Ascending aorta (tissue), 2 donors: ENCODE measurements around the gene RHOU. TPM values are rescaled to one million over a fixed set of nuclear protein-coding genes. Genes with fewer than 3 reads are reported as not detected.
A peak's percentile ranks its signal among the peaks of the same experiment; 100 is the strongest.

Experiments used
- DNase-seq, 2 donors: peaks; one replicate each; pipeline ENCODE4 v3.0.0-alpha.2; 2019; ENCODE audit warnings: low spot score in 2 of 2
- H3K27ac ChIP-seq, 2 donors: fragments of 200-600 bp; sonication (generic); one replicate each; pipeline ENCODE4 v1.5.1; 2016 to 2017; ENCODE audit warnings: mild to moderate bottlenecking in 1 of 2
- H3K27me3 ChIP-seq: fragments of 200-600 bp; sonication (generic); one replicate; pipeline ENCODE4 v1.5.1; 2017
- H3K36me3 ChIP-seq, 2 donors: fragments of 200-600 bp; sonication (generic); one replicate each; pipeline ENCODE4 v1.5.1; 2016
- H3K4me1 ChIP-seq, 2 donors: fragments of 200-600 bp; sonication (generic); one replicate each; pipeline ENCODE4 v1.5.1; 2016 to 2017; ENCODE audit warnings: mild to moderate bottlenecking in 1 of 2
- H3K4me3 ChIP-seq, 2 donors: fragments of 200-600 bp; sonication (generic); one replicate each; pipeline ENCODE4 v1.5.1; 2016 to 2017; ENCODE audit warnings: mild to moderate bottlenecking in 1 of 2
- H3K9me3 ChIP-seq, 2 donors: fragments of 200-600 bp; sonication (generic); one replicate each; pipeline ENCODE4 v1.5.1; 2016
- intact Hi-C: fragments of 100-400 bp; cut with DNase I; formaldehyde crosslinking; loops from one replicate; pipeline ENCODE4 v1.15.1; 2023
- total RNA-seq: library from RNA; depleted of rRNA; stranded (reverse); fragments of >200 nt; gene quantifications from one replicate; pipeline ENCODE4 v1.1.0, GENCODE V29; 2016
- TF ChIP-seq, protein P1 (sequence below), 3 experiments: fragments of 200-600 bp in 2 of 3; fragments of 450-650 bp in 1 of 3; sonication (generic) in 2 of 3; IDR thresholded peaks; one replicate each; pipeline ENCODE4 v1.5.1; 2016 to 2019; ENCODE audit warnings: antibody characterized with exemption in 3 of 3, mild to moderate bottlenecking in 1 of 3, moderate library complexity in 1 of 3

RHOU gene
- total RNA-seq, 1 donor from 2014 or later = 27.7 TPM

DNA sequence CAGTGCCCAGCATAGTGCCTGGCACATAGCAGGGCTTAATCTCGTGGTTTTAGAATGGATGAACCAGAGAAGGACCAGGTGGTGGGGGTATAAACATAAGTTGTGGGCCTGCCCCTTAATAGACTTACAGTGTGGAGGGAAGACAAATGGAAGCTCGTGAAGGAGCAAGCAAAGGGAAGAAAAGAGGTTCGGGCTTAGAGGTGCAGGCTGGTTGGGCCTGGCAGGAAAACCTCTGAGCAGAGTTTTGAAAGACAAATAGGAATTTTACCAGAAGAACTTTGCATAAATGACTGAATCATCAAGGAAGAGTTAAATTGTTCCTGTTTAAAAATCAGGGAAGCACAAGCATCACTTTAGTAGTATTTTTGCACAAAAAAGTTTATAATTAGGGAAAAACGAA is 4.5 kb downstream of the RHOU start:
- Histone ChIP-seq H3K27me3 (no peaks in the 10 kb centered on the region), H3K27ac (peak overlapping the region; percentile 96 to 97), H3K4me1 (peaks cover 3 to 32% of the 10 kb centered on the region in 2 donors), H3K9me3 (no peaks in the 10 kb centered on the region), H3K4me3 (peak overlapping the region; percentile 27 to 97), H3K36me3 (peaks cover 38 to 62% of the 10 kb centered on the region in 2 donors)
- intact Hi-C loops = loop anchor here (5.0 kb wide), 4 partner anchors 122 to 347 kb away; no protein-coding TSS in a partner anchor
- no peak for DNase-seq
- TF ChIP-seq, protein P1, sequence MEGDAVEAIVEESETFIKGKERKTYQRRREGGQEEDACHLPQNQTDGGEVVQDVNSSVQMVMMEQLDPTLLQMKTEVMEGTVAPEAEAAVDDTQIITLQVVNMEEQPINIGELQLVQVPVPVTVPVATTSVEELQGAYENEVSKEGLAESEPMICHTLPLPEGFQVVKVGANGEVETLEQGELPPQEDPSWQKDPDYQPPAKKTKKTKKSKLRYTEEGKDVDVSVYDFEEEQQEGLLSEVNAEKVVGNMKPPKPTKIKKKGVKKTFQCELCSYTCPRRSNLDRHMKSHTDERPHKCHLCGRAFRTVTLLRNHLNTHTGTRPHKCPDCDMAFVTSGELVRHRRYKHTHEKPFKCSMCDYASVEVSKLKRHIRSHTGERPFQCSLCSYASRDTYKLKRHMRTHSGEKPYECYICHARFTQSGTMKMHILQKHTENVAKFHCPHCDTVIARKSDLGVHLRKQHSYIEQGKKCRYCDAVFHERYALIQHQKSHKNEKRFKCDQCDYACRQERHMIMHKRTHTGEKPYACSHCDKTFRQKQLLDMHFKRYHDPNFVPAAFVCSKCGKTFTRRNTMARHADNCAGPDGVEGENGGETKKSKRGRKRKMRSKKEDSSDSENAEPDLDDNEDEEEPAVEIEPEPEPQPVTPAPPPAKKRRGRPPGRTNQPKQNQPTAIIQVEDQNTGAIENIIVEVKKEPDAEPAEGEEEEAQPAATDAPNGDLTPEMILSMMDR (IDR thresholded peaks at IDR 0.05) = no peak

DNA sequence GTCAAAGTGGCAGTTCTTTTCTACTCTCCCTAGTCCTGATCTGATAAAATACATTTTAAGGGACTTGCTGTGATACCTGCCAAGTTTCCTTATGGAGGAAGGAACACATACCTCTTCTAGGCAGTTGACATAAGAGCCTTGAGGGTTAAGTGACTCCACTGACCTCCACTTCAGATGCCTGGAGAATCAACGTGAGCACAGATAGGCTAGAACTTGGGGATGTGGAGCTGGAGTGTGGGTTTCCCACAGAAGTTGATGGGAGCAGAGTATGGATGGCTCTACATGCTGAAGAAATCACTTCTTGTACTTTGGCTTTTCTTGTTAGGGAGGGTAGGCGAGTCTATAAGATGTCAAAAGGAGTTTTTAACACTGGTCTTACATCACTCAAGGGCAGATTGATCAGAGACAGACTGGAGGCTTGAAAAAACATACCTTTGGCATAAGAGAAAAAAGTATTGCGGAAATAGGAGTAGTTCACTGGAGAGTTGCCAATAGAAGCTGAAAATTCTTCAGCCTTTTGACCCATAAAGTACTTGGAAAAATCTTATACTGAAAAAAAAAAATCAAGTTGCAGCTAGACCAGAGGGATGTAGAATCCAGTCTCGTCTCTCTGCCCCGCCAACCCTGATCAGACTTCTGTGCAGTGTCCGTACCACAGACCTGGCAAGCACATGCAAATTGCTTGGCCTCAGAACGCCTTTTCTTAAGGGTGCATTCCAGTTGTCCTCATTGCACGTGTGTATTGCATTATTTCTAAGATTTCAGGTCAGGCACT is 5.5 kb downstream of the RHOU start:
- Histone ChIP-seq H3K36me3 (peaks cover 45 to 71% of the 10 kb centered on the region in 2 donors), H3K9me3 (no peaks in the 10 kb centered on the region), H3K4me3 (no peak overlapping the region), H3K27me3 (no peaks in the 10 kb centered on the region), H3K4me1 (peaks cover 3 to 32% of the 10 kb centered on the region in 2 donors), H3K27ac (peak overlapping the region; percentile 96 to 97)
- intact Hi-C loops = no loop called here
- TF ChIP-seq, protein P1 (IDR thresholded peaks at IDR 0.05) = no peak
- no peak for DNase-seq

DNA sequence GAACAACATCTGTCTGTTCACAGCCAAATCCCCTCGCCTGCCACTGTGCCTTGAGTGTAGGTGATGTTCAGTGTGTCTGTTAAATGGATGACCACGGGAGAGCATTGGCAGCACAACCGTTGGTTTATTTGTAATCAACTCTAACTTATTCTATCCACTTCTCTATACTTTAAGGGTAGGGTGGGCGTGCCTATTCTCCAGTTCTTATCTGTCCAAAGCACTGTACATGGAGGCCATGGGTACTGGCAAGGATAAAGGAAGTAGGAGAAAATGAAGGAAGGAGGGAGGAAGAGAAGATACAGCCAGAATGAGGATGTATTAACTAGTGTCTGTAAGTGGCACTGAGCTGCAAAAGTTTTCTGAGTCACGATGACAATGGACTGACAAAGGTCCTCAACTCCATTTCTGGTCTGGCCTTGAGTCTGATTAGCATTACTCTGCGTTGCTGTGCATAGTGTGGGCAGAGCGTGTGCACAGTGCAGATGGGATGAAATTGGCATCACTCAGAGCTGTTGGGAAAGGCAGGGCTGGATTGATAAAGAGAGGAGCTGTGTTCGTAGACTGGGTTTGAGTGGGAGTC is 7.1 kb downstream of the RHOU start:
- H3K27ac ChIP-seq = no peak overlapping the region
- intact Hi-C loops = no loop called here
- no peaks in the 10 kb centered on the region for H3K9me3 ChIP-seq
- no peak for DNase-seq
- H3K36me3 ChIP-seq = peaks cover 54 to 81% of the 10 kb centered on the region in 2 donors
- H3K4me3 ChIP-seq = no peak overlapping the region
- peaks cover 3 to 32% of the 10 kb centered on the region in 2 donors for H3K4me1 ChIP-seq
- TF ChIP-seq, protein P1 (IDR thresholded peaks at IDR 0.05) = no peak
- no peaks in the 10 kb centered on the region for H3K27me3 ChIP-seq

DNA sequence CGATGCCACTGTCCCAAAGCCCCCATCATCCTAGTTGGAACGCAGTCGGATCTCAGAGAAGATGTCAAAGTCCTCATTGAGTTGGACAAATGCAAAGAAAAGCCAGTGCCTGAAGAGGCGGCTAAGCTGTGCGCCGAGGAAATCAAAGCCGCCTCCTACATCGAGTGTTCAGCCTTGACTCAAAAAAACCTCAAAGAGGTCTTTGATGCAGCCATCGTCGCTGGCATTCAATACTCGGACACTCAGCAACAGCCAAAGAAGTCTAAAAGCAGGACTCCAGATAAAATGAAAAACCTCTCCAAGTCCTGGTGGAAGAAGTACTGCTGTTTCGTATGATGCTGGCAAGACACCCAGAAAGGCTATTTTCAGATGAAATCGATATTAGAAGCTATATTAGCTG is 8.1 kb downstream of the RHOU start:
- Histone ChIP-seq H3K27me3 (no peaks in the 10 kb centered on the region), H3K9me3 (no peaks in the 10 kb centered on the region), H3K27ac (no peak overlapping the region), H3K36me3 (peaks cover 54 to 78% of the 10 kb centered on the region in 2 donors), H3K4me3 (no peak overlapping the region), H3K4me1 (peaks cover 0 to 28% of the 10 kb centered on the region in 2 donors)
- TF ChIP-seq, protein P1 (IDR thresholded peaks at IDR 0.05) = no peak
- intact Hi-C loops = no loop called here
- DNase-seq = no peak

DNA sequence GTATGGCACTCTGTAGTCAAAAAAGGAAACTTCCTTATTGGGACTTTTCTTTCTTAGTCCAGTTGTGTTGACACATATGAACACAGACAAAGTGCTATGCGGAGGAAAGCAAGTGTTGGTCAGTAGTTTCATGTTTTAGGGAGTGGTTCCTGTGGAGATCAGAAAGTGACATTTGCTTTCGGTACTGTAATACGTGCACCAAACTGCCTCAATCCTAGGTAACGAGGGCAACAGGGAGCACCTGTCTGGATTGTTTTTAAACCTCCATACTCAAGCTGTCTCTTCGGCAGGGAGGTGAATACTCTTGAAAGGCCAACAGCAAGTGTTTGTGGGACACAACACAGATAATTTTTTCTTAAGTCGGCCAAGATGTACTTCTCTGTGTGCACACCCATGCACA is 9.1 kb downstream of the RHOU start:
- H3K36me3 ChIP-seq = peaks cover 54 to 69% of the 10 kb centered on the region in 2 donors
- TF ChIP-seq, protein P1 (IDR thresholded peaks at IDR 0.05) = no peak

More for the DNA sequence above, 9.1 kb downstream of the RHOU start:
- Histone ChIP-seq H3K27me3 (no peaks in the 10 kb centered on the region), H3K4me1 (peaks cover 0 to 19% of the 10 kb centered on the region in 2 donors), H3K27ac (no peak overlapping the region), H3K9me3 (no peaks in the 10 kb centered on the region), H3K4me3 (no peak overlapping the region)
- intact Hi-C loops = no loop called here
- DNase-seq = no peak
